ENCODE data around the gene LRRC49. TPM values are rescaled to one million over a fixed set of nuclear protein-coding genes. Genes with fewer than 3 reads are reported as not detected.

LRRC49 gene
- total and polyA plus RNA-seq, 2 of the 13 experiments (the other 11 are each of a cell fraction or from before 2014, with no cell fraction given), result 0.57 to 1.00 TPM

GRCh38 chr15:71005895-71006294, 113.3 kb downstream of the LRRC49 start (continued):
- TF ChIP-seq SNRNP70 (IDR thresholded peaks at IDR 0.05; ENCODE audit: low read depth, low read length) (no peak), ZNF749 (CRISPR knock-in tag; IDR thresholded peaks at IDR 0.05; ENCODE audit: borderline replicate concordance) (no peak), ZXDC (CRISPR knock-in tag; IDR thresholded peaks at IDR 0.05) (no peak), ZNF318 (CRISPR knock-in tag; IDR thresholded peaks at IDR 0.05) (no peak), FIP1L1 (IDR thresholded peaks at IDR 0.05; ENCODE audit: borderline replicate concordance, insufficient read depth, low read depth, low read length) (no peak), ZNF589 (CRISPR knock-in tag; conservative IDR thresholded peaks at IDR 0.05) (no peak)

Data from HepG2 (cell line).